Heart left ventricle (tissue), 13 donors: ENCODE results near the gene TMEM72.

Experiments used
- CTCF ChIP-seq, 12 donors: fragments of 200-600 bp; sonication (generic) in 4 of 12; IDR thresholded peaks; one replicate each; pipeline versions ENCODE4 v1.5.0 to v1.8.0; 2018 to 2022; ENCODE audit warnings: antibody characterized with exemption in 12 of 12, mild to moderate bottlenecking in 5 of 12
- POLR2A ChIP-seq, 2 donors: fragments of 450-650 bp; IDR thresholded peaks; one replicate each; pipeline ENCODE4 v1.6.1; 2017; ENCODE audit warnings: antibody characterized with exemption in 2 of 2, mild to moderate bottlenecking in 2 of 2, moderate library complexity in 2 of 2
- donor health status: ischemic (EF 13 %, LVEDD 7.1; RV severe dilation, severe dysfunction).
- donor health status: DM: no; HTN: yes; CAD: no.
- donor health status: DM: no; HTN: no; CAD: no.
- donor health status: ischemic (EF 25% LVEDD 6.9; RV normal size, moderate dysfunction).
- donor health status: ischemic (EF 25% LVEDD 5.7; RV mildly dilated, moderate dysfunction).
- donor health status: ischemic (EF 35%, LVEDD 5.7; RV mildly dilated, moderate dysfunction).
- donor health status: nonischemic (EF 11% LVEDD 7.7; RV severe dilation, severe dysfunction).
- donor health status: DM: yes; HTN: yes; CAD: no.
- donor health status: PGD.
- donor health status: ischemic (EF 29% LVEDD 5.4; RV normal size, mild dysfunction).
- donor health status: nonischemic (EF 23%, LVEDD 6.1; RV moderate dilation, normal function).

DNA sequence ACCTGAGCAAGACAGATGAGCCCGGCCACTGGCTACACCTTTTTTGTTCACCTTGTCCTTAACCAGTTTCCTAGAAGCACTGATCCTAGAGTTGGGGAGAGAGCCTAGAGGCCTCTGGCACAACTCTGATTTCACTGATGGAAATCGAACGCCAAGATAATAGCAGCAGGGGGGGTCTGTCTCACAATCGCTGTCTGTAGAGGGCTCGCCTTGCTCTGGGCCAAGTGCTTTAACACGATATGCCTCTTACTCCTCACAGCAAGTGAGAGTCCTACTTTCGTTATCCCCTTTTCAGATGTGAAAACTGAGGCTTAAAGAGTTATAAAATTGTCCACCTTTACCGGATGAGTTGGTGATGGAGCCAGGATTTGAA lies 48.9 kb downstream of the TMEM72 start:
- TF ChIP-seq CTCF (IDR thresholded peaks at IDR 0.05) (no peak), POLR2A (IDR thresholded peaks at IDR 0.05) (no peak)
